ENCODE data around the gene NSUN7.

- TF ChIP-seq CTCF (IDR thresholded peaks at IDR 0.05 in 8 of 11, conservative IDR thresholded peaks at IDR 0.05 in 3 of 11) (no peak), POLR2AphosphoS5 (IDR thresholded peaks at IDR 0.05) (no peak), POLR2A (IDR thresholded peaks at IDR 0.05) (no peak)
Observed at GRCh38 chr4:40789771-40790170, 40.0 kb downstream of the NSUN7 start.

All from spleen (tissue), 7 donors.